Dedifferentiated amniotic fluid mesenchymal stem cell (primary cell): ENCODE measurements around the gene EYA3.

Experiments used
- DNase-seq: peaks from one replicate; pipeline ENCODE4 v3.0.0-alpha.2; 2016; ENCODE audit errors: extremely low spot score

The EYA3 gene

GRCh38 chr1:27967884-27968466 is 120.4 kb downstream of the EYA3 start:
- DNase-seq, result no peak

- no peak for DNase-seq
Measured at GRCh38 chr1:27967106-27967883, 121.1 kb downstream of the EYA3 start.

GRCh38 chr1:27966402-27967105 is 121.9 kb downstream of the EYA3 start:
- DNase-seq, result no peak

DNA sequence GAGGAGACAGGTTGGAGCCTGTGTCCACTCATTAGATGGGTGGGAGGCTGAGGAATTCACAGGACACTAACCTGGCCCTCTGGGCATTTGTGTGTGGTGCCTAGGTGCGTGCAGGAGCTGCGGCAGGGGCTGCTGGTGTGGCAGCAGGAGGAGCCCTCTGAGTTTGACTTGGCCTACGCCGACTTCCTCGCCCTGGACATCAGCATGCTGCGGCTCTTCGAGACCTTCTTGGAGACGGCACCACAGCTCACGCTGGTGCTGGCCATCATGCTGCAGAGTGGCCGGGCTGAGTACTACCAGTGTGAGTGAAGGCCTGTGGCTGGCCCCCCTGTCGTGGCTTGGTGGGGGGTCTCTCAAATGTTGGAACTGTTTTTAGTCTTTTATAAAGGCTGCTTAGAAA is 125.0 kb downstream of the EYA3 start:
- DNase-seq, result no peak

GRCh38 chr1:27961646-27962221 is 126.7 kb downstream of the EYA3 start:
- DNase-seq, result no peak

- DNase-seq, result peak; percentile 29
Measured at GRCh38 chr1:27960762-27961645, 127.4 kb downstream of the EYA3 start.

GRCh38 chr1:27959792-27960603 is 128.4 kb downstream of the EYA3 start, which contains the start of gene XKR8:
XKR8 (plus strand) TSS chr1:27959973; CDS start chr1:27960070, 97 bp downstream.
- DNase-seq, result no peak

- no peak for DNase-seq
Measured at GRCh38 chr1:27958513-27958912, 129.9 kb downstream of the EYA3 start.

GRCh38 chr1:27957655-27958054 is 130.8 kb downstream of the EYA3 start:
- DNase-seq, result no peak

GRCh38 chr1:27956761-27957160 is 131.6 kb downstream of the EYA3 start:
- DNase-seq, result no peak

GRCh38 chr1:27955076-27955475 is 133.3 kb downstream of the EYA3 start:
- DNase-seq, result no peak

DNA sequence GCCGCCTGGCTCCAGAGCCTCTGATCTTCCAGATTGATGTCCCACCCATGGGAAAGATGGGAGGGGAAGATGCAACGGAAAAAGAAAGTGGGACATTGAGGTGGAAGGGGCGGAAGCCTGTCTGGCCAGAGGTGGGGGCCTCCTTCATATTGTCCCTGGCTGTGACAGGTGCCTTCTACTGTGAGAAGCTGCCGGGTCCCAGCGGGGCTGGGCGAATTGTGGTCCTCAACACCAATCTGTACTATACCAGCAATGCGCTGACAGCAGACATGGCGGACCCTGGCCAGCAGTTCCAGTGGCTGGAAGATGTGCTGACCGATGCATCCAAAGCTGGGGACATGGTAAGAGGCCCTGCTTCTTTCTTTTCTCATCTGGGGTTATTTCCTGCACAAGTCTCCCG is 134.2 kb downstream of the EYA3 start:
- no peak for DNase-seq

GRCh38 chr1:27952147-27952546 is 136.3 kb downstream of the EYA3 start:
- no peak for DNase-seq

DNA sequence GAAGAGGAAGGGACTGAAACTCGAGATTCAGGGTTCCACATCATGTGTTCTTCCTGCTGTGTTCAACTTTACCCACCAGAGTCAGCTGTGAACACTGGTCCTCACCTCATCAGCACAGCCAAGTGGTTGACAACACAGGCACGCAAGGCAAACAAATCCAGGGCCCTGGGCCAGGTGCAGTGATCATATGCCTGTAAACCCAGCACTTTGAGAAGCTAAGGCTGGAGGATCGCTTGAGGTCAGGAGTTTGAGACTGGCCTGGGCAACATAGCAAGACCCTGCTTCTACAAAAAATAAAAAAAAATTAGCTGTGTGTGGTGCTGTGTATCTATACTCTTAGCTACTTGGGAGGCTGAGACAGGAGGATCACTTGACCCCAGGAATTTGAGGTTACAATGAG is 137.0 kb downstream of the EYA3 start:
- no peak for DNase-seq

DNA sequence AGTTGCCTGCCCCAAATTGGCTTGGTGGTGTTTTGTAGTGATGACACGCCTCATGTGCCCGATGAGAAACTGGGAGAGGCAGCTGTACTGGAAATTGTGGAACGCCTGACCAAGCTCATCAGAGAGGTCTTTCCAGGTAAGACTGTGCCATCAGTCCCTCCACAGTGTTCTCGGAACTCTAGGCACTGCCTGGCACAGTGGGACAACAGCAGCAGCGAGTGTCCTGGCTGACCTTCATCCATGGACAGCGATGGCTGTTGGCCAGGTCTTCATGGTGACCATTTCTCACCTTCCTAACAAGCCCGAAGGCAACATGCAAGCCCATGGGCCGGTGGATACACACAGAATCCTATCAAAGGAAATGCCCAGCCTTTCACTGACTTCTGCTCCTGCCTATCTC is 139.4 kb downstream of the EYA3 start:
- no peak for DNase-seq

DNA sequence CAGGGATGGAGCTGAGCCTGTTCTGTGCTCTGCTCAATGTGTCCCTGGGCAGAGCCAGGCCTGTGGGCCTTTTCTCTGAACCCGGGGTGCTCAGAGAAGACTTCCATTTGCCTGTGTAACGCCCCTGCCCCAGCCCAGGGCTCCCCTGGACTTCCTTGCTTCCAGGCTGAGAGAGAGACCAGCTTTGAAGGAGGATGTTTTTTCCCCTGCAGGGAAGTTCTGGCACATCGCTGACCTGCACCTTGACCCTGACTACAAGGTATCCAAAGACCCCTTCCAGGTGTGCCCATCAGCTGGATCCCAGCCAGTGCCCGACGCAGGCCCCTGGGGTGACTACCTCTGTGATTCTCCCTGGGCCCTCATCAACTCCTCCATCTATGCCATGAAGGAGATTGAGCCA is 143.4 kb downstream of the EYA3 start:
- DNase-seq, result no peak

GRCh38 chr1:27941671-27942540 is 146.5 kb downstream of the EYA3 start:
- no peak for DNase-seq

DNA sequence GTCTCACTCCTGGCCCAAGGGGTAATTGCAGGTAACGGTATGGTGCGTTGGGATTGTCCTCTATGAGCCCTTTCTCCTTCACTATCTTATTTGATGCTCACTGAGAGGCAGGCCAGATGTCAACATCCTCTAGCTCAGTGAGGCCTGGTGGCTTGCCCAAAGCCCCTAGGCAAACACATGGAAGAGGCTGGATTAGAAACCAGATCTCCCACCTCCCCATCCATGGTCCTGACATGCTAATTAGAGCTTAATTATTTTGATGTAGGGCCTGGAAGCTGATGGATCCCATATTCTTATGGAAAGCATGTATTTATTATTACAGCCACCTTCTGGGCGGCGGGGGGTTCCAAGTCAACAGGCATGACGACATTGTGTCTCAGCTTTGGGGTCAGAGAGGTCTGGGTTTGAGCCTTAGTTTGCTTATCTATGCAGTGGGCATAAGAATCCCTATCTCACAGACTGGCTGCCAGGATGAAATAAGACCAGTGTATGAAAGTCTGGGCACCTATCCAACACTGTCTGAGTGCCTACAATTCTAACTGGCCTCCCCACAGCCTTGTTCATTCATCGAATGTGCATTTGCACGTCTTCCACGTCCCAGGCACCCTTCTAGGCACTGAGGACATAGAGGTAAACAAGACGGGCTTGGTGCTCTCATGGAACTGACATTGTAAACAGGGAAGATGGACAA is 147.4 kb downstream of the EYA3 start:
- no peak for DNase-seq

GRCh38 chr1:27940297-27940696 is 148.1 kb downstream of the EYA3 start:
- DNase-seq, result no peak
